Osteoblast (primary cell): ENCODE results near the gene DNLZ. TPM values are rescaled to one million over a fixed set of nuclear protein-coding genes. Genes with fewer than 3 reads are reported as not detected.

Experiments
- DNase-seq: peaks from one replicate; pipeline ENCODE4 v3.0.0; 2011; ENCODE audit warnings: low spot score, mixed read lengths; ENCODE audit not compliant: insufficient read length; ENCODE audit errors: missing footprints
- H2AFZ ChIP-seq: 2 replicates; pipeline ENCODE4 v1.6.0; 2011; ENCODE audit warnings: mild to moderate bottlenecking, low read length
- H3K27ac ChIP-seq: 2 replicates; pipeline ENCODE4 v1.5.1; 2011; ENCODE audit warnings: mild to moderate bottlenecking, low read depth, low read length, moderate library complexity
- H3K27me3 ChIP-seq: 2 replicates; pipeline ENCODE4 v1.6.0; 2012; ENCODE audit warnings: mild to moderate bottlenecking, control low read depth, inconsistent platforms, low read length, moderate library complexity; ENCODE audit not compliant: insufficient read depth
- H3K36me3 ChIP-seq: 2 replicates; pipeline ENCODE4 v1.5.1; 2011; ENCODE audit warnings: mild to moderate bottlenecking, low read length, control low read depth, moderate library complexity; ENCODE audit not compliant: insufficient read depth
- H3K4me1 ChIP-seq: 2 replicates; pipeline ENCODE4 v1.5.1; 2011; ENCODE audit warnings: mild to moderate bottlenecking, low read length, control low read depth, moderate library complexity; ENCODE audit not compliant: insufficient read depth
- H3K4me2 ChIP-seq: 2 replicates; pipeline ENCODE4 v1.6.0; 2011; ENCODE audit warnings: mild to moderate bottlenecking, low read length; ENCODE audit not compliant: insufficient read depth
- H3K4me3 ChIP-seq: fragments of 200-600 bp; sonication (generic); 3 replicates; pipeline ENCODE4 v1.5.1; 2012; ENCODE audit warnings: mild to moderate bottlenecking, low read length, inconsistent platforms; ENCODE audit not compliant: insufficient read depth
- H3K79me2 ChIP-seq: 2 replicates; pipeline ENCODE4 v1.6.0; 2012; ENCODE audit warnings: mild to moderate bottlenecking, low read length, control low read depth, inconsistent platforms; ENCODE audit not compliant: insufficient read depth
- H3K9me3 ChIP-seq: 2 replicates; pipeline ENCODE4 v1.5.1; 2011; ENCODE audit warnings: low read depth, low read length, control low read depth
- H4K20me1 ChIP-seq: 2 replicates; pipeline ENCODE4 v1.6.0; 2012; ENCODE audit warnings: mild to moderate bottlenecking, low read length, control low read depth; ENCODE audit not compliant: insufficient read depth
- CTCF ChIP-seq: IDR thresholded peaks from 2 replicates; pipeline ENCODE4 v1.5.1; 2011; ENCODE audit warnings: mild to moderate bottlenecking, low read depth, low read length, moderate library complexity; ENCODE audit errors: extremely low read depth
- total RNA-seq: library from RNA; depleted of rRNA; stranded (reverse); fragments of >200 nt; gene quantifications from 2 replicates; pipeline ENCODE4 v1.2.3, GENCODE V29; 2012

The DNLZ gene
- total RNA-seq, 1 donor = 4.3 TPM

GRCh38 chr9:136327304-136327974 is 36.1 kb downstream of the DNLZ start, which contains the start of gene GPSM1:
Gene GPSM1, plus strand, starts transcription at chr9:136327539. Its CDS starts 157 bp downstream, at chr9:136327696.
- peaks cover 39% of the 10 kb centered on the region for H4K20me1 ChIP-seq
- H3K4me3 ChIP-seq = peak within 1 kb of the TSS; percentile 91
- peaks cover 9% of the 10 kb centered on the region for H3K36me3 ChIP-seq
- peak within 1 kb of the TSS; percentile 96 for H3K4me2 ChIP-seq
- no peak for TF ChIP-seq CTCF
- H3K4me1 ChIP-seq = peaks cover 29% of the 10 kb centered on the region
- no peaks in the 10 kb centered on the region for H3K27me3 ChIP-seq
- H3K27ac ChIP-seq = peak within 1 kb of the TSS; percentile 82
- no peaks in the 10 kb centered on the region for H3K9me3 ChIP-seq
- peak; percentile 99 for DNase-seq
- H3K79me2 ChIP-seq = peaks cover 46% of the 10 kb centered on the region
- H2AFZ ChIP-seq = peak within 1 kb of the TSS; percentile 85

- Histone ChIP-seq H4K20me1 (peaks cover 34% of the 10 kb centered on the region), H3K4me3 (peak overlapping the region; percentile 55), H3K4me2 (peak overlapping the region; percentile 61), H3K27me3 (no peaks in the 10 kb centered on the region), H2AFZ (peak overlapping the region; percentile 85), H3K4me1 (peaks cover 29% of the 10 kb centered on the region), H3K79me2 (peaks cover 40% of the 10 kb centered on the region), H3K27ac (peak overlapping the region; percentile 78), H3K9me3 (no peaks in the 10 kb centered on the region), H3K36me3 (peaks cover 5% of the 10 kb centered on the region)
- no peak for TF ChIP-seq CTCF
- DNase-seq = no peak
Observed at GRCh38 chr9:136326761-136327303, 36.7 kb downstream of the DNLZ start.

GRCh38 chr9:136326061-136326760 is 37.3 kb downstream of the DNLZ start:
- Histone ChIP-seq H2AFZ (peak overlapping the region; percentile 85), H3K9me3 (peaks cover 2% of the 10 kb centered on the region), H3K4me3 (peak overlapping the region; percentile 55), H3K27ac (peak overlapping the region; percentile 78), H3K4me2 (peak overlapping the region; percentile 61), H4K20me1 (peaks cover 28% of the 10 kb centered on the region), H3K27me3 (no peaks in the 10 kb centered on the region), H3K36me3 (peaks cover 5% of the 10 kb centered on the region), H3K79me2 (peaks cover 34% of the 10 kb centered on the region), H3K4me1 (peaks cover 29% of the 10 kb centered on the region)
- TF ChIP-seq CTCF = no peak
- DNase-seq = peak; percentile 99

- DNase-seq = no peak
- no peaks in the 10 kb centered on the region for H3K27me3 ChIP-seq
- H3K36me3 ChIP-seq = peaks cover under 1% of the 10 kb centered on the region
- H3K79me2 ChIP-seq = peaks cover 25% of the 10 kb centered on the region
- no peak overlapping the region for H2AFZ ChIP-seq
- no peak overlapping the region for H3K4me2 ChIP-seq
- H3K27ac ChIP-seq = no peak overlapping the region
- H4K20me1 ChIP-seq = peaks cover 20% of the 10 kb centered on the region
- peaks cover 29% of the 10 kb centered on the region for H3K4me1 ChIP-seq
- H3K9me3 ChIP-seq = peaks cover 3% of the 10 kb centered on the region
- H3K4me3 ChIP-seq = no peak overlapping the region
- TF ChIP-seq CTCF = no peak
Observed at GRCh38 chr9:136325358-136325757, 38.2 kb downstream of the DNLZ start.
